Neuron (in vitro differentiated cells): Measurements from ENCODE around the gene ANKRD9.

Source experiments
- H2AFZ ChIP-seq: one replicate; pipeline ENCODE4 v1.6.1; 2013; ENCODE audit warnings: low read depth, mild to moderate bottlenecking, inconsistent platforms, low read length, moderate library complexity
- H3K27me3 ChIP-seq: one replicate; pipeline ENCODE4 v1.6.1; 2013; ENCODE audit warnings: low read length; ENCODE audit not compliant: insufficient read depth
- H3K36me3 ChIP-seq: one replicate; pipeline ENCODE4 v1.6.1; 2013; ENCODE audit warnings: low read length; ENCODE audit not compliant: insufficient read depth
- H3K4me1 ChIP-seq: one replicate; pipeline ENCODE4 v1.6.1; 2013; ENCODE audit warnings: low read length; ENCODE audit not compliant: insufficient read depth
- H3K4me3 ChIP-seq: 2 replicates; pipeline ENCODE4 v1.5.1; 2013; ENCODE audit warnings: mild to moderate bottlenecking, low read length, moderate library complexity
- H3K9me3 ChIP-seq: one replicate; pipeline ENCODE4 v1.6.1; 2013; ENCODE audit warnings: low read length

The ANKRD9 gene

GRCh38 chr14:102503641-102504327 lies 5.8 kb downstream of the ANKRD9 start:
- Histone ChIP-seq H3K27me3 (no peaks in the 10 kb centered on the region), H3K4me3 (no peak overlapping the region), H3K9me3 (no peaks in the 10 kb centered on the region), H3K4me1 (peaks cover 6% of the 10 kb centered on the region), H3K36me3 (peaks cover 21% of the 10 kb centered on the region), H2AFZ (no peak overlapping the region)

DNA sequence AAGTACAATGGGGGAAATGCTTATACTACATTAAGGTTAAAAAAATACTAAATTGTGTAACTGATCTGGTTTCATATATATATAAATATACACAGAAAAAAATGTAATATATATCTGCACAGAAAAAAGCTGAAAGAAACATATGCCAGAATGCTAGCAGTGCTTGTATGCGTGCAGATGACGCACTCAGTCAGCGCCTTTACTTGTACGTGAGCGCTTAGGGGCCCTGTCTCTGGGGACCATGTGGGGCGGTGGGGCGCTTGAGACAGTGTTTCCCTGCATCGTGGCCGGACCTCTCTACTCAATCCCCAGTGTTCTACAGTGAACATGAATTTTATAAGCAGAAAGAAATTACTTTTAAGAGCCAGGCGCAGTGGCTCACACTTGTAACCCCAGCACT lies 7.0 kb downstream of the ANKRD9 start:
- peaks cover 29% of the 10 kb centered on the region for H3K36me3 ChIP-seq
- peaks cover 3% of the 10 kb centered on the region for H3K4me1 ChIP-seq
- H3K9me3 ChIP-seq, result no peaks in the 10 kb centered on the region
- H3K4me3 ChIP-seq, result no peak overlapping the region
- no peak overlapping the region for H2AFZ ChIP-seq
- H3K27me3 ChIP-seq, result no peaks in the 10 kb centered on the region

DNA sequence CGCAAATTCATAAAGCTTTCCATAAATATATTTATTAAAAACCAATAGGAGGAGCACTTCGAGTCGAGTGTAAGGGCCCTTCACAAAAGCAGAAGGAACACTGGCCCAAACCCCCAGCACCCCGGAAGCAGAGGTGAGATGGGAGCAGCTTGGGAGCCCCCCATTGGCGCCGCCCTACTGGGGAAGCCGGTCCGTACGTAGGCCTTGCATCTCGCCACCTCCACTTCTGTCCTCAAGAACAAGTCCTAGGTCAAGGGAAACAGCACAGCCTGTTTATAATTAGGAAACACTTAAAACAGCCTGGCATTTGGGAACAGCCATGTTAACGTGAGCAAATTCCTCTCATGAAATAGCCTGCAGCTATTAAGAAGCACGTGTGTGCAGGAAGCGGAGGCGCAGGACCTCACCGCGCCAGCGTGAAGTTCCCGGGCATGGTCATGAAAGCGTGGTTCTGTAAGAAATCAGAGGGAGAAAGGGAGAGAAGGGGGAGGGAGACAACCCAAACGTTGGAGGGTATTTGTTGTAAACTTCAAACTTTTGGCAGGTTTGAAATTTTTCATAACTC lies 7.7 kb downstream of the ANKRD9 start:
- Histone ChIP-seq H3K36me3 (peaks cover 23% of the 10 kb centered on the region), H3K4me3 (no peak overlapping the region), H3K4me1 (peaks cover 3% of the 10 kb centered on the region), H2AFZ (no peak overlapping the region), H3K9me3 (no peaks in the 10 kb centered on the region), H3K27me3 (no peaks in the 10 kb centered on the region)

- Histone ChIP-seq H3K4me3 (no peak overlapping the region), H3K4me1 (peaks cover 3% of the 10 kb centered on the region), H2AFZ (no peak overlapping the region), H3K9me3 (no peaks in the 10 kb centered on the region), H3K36me3 (peaks cover 12% of the 10 kb centered on the region), H3K27me3 (no peaks in the 10 kb centered on the region)
Measured at GRCh38 chr14:102500713-102501112, 8.9 kb downstream of the ANKRD9 start.

DNA sequence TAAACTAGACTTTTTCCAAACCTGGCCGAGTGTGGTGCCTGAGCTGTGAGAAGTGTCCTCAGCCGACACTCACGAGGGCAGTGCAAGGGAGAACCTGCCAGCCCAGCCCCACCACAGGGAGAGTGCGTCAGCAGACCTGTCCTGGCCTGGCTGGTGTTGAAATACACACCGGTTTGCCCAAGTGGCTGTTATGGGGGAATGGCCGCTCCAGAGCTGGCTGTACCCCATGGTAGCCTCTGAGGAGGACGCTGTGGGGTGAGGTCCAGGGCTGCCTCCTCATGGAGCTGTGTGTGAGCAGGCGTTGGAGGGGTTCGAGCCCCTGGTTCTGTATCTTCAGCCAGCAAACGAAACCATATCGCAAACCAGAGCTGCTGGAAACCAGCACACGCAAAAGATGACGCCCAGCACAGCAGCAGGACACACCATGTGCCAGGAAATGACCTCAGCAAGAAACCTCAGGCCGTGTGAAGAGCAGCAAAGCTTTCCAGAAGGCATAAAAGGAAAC lies 9.4 kb downstream of the ANKRD9 start:
- no peak overlapping the region for H3K4me3 ChIP-seq
- peaks cover 3% of the 10 kb centered on the region for H3K4me1 ChIP-seq
- H3K9me3 ChIP-seq, result no peaks in the 10 kb centered on the region
- H3K27me3 ChIP-seq, result no peaks in the 10 kb centered on the region
- H3K36me3 ChIP-seq, result peaks cover 11% of the 10 kb centered on the region
- no peak overlapping the region for H2AFZ ChIP-seq

DNA sequence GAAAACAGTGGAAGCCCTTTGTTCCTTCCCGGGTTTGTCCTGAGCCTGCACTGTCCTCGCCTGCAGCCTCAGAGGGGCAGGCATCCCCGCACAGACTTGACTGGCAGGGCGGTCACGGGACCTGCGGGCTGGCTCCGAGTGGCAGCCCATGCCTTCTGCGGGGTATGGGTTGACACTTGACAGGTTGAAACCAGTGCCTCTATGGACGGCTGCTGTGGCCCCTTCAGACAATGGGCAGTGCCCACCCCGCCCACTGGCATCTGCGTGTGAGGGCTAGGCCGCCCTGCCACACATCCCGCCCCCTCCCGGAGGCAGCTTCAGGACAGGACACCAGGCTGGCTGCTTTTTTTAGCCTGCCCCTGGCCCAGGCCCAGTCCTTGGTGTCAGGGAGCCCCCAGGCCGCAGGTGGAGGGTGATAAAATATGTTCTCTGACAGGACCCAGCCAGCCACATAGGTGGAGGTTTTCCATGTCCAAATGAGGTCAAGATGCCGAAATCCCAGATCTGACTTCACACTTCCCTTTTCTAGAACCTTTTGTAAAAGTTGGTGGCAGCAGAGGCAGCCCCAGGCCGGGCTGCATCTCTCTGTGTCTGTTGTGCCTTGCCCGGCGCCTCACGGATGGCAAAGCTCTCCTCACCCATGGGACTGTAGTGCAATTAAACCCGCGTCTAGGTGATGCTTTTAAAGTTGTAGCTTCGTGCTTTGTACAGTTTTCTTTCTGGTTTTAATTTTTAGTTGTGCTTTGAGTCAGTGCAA lies 10.0 kb downstream of the ANKRD9 start:
- H2AFZ ChIP-seq, result no peak overlapping the region
- H3K4me3 ChIP-seq, result no peak overlapping the region
- H3K9me3 ChIP-seq, result no peaks in the 10 kb centered on the region
- H3K4me1 ChIP-seq, result peaks cover under 1% of the 10 kb centered on the region
- no peaks in the 10 kb centered on the region for H3K27me3 ChIP-seq
- H3K36me3 ChIP-seq, result peaks cover 11% of the 10 kb centered on the region

DNA sequence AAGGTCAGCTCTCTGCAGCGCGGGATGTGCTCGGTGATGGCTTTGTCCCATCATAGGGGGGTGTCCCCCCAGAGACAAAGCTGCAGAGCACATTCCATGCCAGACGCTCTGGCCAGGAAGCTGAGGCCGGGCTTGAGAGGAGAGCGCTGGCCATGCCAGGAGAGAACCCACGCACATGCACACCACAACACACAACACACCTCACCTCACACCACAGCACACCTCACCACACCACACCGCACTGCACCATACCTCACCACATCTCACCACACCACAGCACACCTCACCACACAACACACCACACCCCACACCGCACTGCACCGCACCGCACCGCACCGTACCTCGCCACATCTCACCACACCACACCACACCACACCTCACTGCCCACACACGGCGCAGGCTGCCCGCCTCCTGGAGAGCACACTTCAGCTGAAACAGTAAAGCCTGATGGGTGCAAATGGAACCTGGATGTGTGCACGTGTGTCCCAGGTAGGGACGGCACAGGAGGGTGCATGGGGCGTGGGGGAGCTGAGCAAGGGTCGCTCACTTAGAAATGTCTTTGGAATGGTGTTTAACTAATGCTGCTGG lies 10.8 kb downstream of the ANKRD9 start:
- Histone ChIP-seq H3K4me1 (no peaks in the 10 kb centered on the region), H3K4me3 (no peak overlapping the region), H3K27me3 (no peaks in the 10 kb centered on the region), H3K9me3 (no peaks in the 10 kb centered on the region), H3K36me3 (peaks cover 11% of the 10 kb centered on the region), H2AFZ (no peak overlapping the region)

DNA sequence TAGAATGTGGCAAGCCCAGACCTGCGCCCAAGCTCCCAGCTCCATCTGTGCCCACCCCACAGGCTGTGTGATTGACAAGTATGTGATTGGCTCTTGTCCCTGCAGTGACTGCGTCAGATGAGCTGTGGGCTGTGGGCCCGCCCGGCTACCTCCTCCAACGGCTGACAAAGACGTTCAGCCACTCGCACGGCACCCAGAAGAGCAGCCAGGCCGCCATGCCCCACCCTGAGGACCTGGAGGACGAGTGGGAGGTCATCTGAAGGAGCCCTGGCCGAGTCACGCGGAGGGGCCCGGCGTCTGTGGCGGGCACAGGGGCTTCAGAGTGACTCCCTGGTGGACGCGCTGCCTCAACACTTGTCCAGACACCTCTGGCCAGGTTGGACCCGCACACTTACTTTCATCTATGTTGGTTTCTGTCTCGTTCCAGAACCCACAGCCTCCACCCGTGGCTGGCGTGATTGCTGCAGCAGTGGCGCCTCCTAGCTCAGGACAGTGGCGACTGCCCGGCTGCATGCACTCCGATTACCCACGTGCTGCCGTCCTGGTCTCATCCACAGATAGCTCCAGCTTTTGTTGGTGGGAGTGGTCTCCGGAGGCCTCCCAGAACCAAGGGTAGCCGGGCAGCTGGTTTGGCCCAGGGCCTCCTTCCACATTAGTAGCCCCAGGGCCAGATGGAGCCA lies 11.4 kb downstream of the ANKRD9 start:
- Histone ChIP-seq H2AFZ (no peak overlapping the region), H3K9me3 (no peaks in the 10 kb centered on the region), H3K4me1 (no peaks in the 10 kb centered on the region), H3K36me3 (peaks cover 11% of the 10 kb centered on the region), H3K4me3 (no peak overlapping the region), H3K27me3 (no peaks in the 10 kb centered on the region)

DNA sequence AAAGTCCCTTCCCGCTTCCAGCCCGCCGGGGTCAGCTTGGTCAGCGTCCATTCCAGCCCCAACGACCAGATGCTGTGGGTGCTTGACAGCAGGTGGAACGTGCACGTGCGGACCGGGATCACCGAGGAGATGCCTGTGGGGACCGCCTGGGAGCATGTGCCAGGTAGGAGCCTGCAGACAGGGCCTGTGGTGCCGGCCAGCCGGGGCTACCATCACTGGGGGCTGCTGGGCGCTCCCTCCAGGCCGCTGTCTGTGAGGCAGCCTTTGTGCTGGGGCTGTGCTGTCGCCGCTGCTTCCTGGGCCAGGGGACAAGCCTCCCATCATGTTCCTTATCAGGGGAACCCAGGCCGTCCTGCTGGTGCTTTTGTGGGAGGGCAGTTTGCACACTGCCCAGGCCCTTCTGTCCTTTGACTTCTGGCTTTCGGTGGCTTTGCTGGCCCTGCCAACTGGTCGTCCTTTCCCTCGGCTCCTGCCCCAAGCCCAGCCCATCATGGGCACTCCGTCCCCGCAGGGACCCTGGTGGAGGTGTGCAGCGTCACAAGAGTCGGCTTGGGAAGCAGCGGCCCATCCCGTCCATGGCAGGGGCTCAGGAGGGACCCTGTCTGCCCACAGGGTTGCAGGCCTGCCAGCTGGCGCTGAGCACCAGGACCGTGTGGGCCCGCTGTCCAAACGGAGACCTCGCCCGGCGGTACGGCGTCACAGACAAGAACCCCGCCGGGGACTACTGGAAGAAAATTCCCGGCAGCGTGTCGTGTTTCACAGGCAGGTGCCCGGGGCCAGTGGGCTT lies 12.4 kb downstream of the ANKRD9 start:
- no peak overlapping the region for H2AFZ ChIP-seq
- H3K4me1 ChIP-seq, result no peaks in the 10 kb centered on the region
- H3K4me3 ChIP-seq, result no peak overlapping the region
- H3K9me3 ChIP-seq, result no peaks in the 10 kb centered on the region
- H3K36me3 ChIP-seq, result peaks cover 11% of the 10 kb centered on the region
- no peaks in the 10 kb centered on the region for H3K27me3 ChIP-seq

DNA sequence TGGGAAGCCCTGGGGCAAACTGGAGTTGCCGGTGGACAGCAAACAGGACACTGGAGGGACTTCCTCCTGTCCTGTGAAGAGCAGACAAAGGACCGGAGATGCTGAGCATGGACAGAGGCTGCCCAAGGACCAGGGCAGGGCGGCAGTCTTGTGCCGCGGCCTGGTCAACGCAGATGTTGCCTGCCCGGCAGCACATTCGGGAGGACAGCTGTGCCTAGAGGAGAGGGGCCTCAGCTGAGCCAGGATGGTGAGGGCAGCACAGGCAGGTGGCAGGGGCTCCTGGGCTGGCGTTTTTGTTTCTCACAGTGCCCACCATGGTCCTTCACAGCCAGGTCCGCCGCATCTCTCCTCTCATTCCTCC lies 13.3 kb downstream of the ANKRD9 start:
- Histone ChIP-seq H3K4me1 (no peaks in the 10 kb centered on the region), H2AFZ (no peak overlapping the region), H3K36me3 (peaks cover 11% of the 10 kb centered on the region), H3K9me3 (no peaks in the 10 kb centered on the region), H3K4me3 (no peak overlapping the region), H3K27me3 (no peaks in the 10 kb centered on the region)

DNA sequence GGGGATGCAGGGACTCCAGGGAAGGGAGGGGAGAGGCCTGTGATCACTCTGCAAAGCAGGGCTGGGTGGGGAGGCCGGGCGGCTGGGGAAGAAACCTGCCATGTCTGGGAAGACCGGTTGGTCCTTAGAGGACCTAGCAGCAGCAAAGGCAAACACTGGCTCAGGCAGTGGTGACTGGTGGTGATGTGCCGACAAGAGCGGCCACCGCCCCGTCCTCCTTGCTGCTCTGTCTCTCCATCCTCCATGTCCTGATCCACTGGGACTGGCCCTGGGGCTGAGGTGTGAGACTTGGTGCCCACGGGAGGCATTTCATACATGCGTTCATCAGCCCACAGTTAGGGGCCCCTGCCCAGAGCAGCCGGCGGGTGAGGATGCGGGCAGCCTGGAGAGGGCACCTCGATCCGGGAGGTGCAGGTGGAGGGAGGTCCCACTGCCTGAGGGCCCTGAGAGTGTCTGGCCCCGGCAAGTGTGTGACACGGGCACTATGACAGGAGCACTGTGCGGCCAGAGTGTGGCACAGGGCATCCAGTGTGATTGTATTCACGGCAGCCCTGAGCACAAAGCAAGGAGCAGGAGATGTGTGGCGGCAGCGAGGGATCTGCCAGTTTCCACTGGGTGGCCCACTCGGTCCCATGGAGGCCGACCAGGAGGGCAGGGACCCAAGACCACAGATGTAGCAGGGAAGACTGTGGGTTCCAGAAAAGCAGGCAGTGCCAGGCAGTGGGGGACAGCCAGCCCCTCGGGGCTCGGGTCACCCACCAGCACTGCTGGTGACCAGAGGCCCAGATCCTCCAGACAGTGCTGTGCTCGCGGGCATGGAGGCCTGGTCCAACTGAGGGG lies 13.9 kb downstream of the ANKRD9 start:
- Histone ChIP-seq H3K4me3 (no peak overlapping the region), H3K27me3 (no peaks in the 10 kb centered on the region), H2AFZ (no peak overlapping the region), H3K4me1 (no peaks in the 10 kb centered on the region), H3K36me3 (peaks cover 11% of the 10 kb centered on the region), H3K9me3 (no peaks in the 10 kb centered on the region)

DNA sequence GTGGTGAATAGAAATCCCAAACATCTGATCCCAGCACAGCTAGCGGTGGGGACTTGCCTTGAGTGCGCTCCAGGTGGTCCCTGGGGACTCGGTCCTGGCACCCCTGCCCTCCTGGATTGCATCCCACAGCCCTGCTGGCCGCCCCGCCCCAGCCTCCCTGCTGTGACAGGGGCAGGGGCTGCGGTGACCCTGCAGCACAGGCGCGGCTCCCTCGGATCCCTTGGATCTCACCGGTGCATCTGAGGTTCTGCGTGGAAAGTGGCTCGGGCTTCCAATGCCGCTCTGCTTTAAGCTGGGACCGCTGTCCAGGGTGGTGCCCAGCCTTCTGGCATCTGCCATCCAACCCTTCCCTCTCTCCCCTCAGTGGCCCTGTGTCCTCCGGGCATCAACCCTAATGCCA lies 16.0 kb downstream of the ANKRD9 start:
- Histone ChIP-seq H3K36me3 (peaks cover 5% of the 10 kb centered on the region), H3K4me1 (no peaks in the 10 kb centered on the region), H2AFZ (no peak overlapping the region), H3K27me3 (no peaks in the 10 kb centered on the region), H3K9me3 (no peaks in the 10 kb centered on the region), H3K4me3 (no peak overlapping the region)
